MCF 10A (cell line): ENCODE results near the gene NAA20. TPM values are rescaled to one million over a fixed set of nuclear protein-coding genes. Genes with fewer than 3 reads are reported as not detected.

Experiments
- BruUV-seq: library from RNA; stranded (reverse); fragments of 400-500 nt; replicated peaks from 2 replicates; lab custom pipeline; 2021; lab: Mats Ljungman, UMichigan
- CTCF ChIA-PET: fragments of 300-600 bp; sonication (Branson Sonifier 250); formaldehyde crosslinking; extraction: SDS; loops from one replicate; lab custom pipeline; 2021; ENCODE audit warnings: antibody characterized with exemption, inconsistent platforms; lab: Yijun Ruan, JAX
- POLR2A ChIA-PET: fragments of 300-600, 350-650 bp; sonication (Branson Sonifier 250); formaldehyde crosslinking; extraction: SDS; loops from one replicate; lab custom pipeline; 2020; ENCODE audit warnings: antibody characterized with exemption, inconsistent platforms; lab: Yijun Ruan, JAX
- DNase-seq: peaks from one replicate; pipeline ENCODE4 v3.0.0-alpha.2; 2018; ENCODE audit not compliant: unreplicated experiment
- H3K27ac Mint-ChIP-seq: one replicate; pipeline ENCODE4 v1.8.0; 2022; ENCODE audit warnings: mild to moderate bottlenecking, low read depth, mixed read lengths; ENCODE audit not compliant: unreplicated experiment
- H3K27me3 Mint-ChIP-seq: one replicate; pipeline ENCODE4 v1.8.0; 2022; ENCODE audit warnings: mixed read lengths; ENCODE audit not compliant: insufficient read depth, unreplicated experiment
- H3K36me3 Mint-ChIP-seq: one replicate; pipeline ENCODE4 v1.8.0; 2022; ENCODE audit warnings: mild to moderate bottlenecking, moderate library complexity, mixed read lengths; ENCODE audit not compliant: insufficient read depth, unreplicated experiment
- H3K4me1 Mint-ChIP-seq: one replicate; pipeline ENCODE4 v1.8.0; 2022; ENCODE audit warnings: mixed read lengths; ENCODE audit not compliant: insufficient read depth, unreplicated experiment
- H3K4me3 Mint-ChIP-seq: one replicate; pipeline ENCODE4 v1.8.0; 2022; ENCODE audit warnings: mild to moderate bottlenecking, moderate library complexity, mixed read lengths; ENCODE audit not compliant: unreplicated experiment
- H3K9me3 Mint-ChIP-seq: one replicate; pipeline ENCODE4 v1.8.0; 2022; ENCODE audit warnings: mixed read lengths; ENCODE audit not compliant: unreplicated experiment
- CTCF ChIP-seq: fragments of 200-600 bp; IDR thresholded peaks from one replicate; pipeline ENCODE4 v1.8.0; 2022; ENCODE audit warnings: antibody characterized with exemption, mild to moderate bottlenecking; ENCODE audit not compliant: unreplicated experiment
- intact Hi-C: fragments of 100-400 bp; cut with micrococcal nuclease; formaldehyde crosslinking; loops from 2 replicates; pipeline ENCODE4 v1.14.1; 2022
- total RNA-seq: library from RNA; stranded (reverse); gene quantifications from 2 replicates; pipeline ENCODE4 v1.2.3, GENCODE V29; 2022

NAA20 gene
- total RNA-seq, 1 experiment from 2014 or later = 109 TPM

- intact Hi-C loops = loop anchor here (1.0 to 5.0 kb wide), 3 partner anchors 17 to 289 kb away; no protein-coding TSS in a partner anchor
- H3K36me3 Mint-ChIP-seq = peaks cover 34% of the 10 kb centered on the region
Observed at GRCh38 chr20:19976595-19977372, 40.4 kb upstream of the NAA20 start.

DNA sequence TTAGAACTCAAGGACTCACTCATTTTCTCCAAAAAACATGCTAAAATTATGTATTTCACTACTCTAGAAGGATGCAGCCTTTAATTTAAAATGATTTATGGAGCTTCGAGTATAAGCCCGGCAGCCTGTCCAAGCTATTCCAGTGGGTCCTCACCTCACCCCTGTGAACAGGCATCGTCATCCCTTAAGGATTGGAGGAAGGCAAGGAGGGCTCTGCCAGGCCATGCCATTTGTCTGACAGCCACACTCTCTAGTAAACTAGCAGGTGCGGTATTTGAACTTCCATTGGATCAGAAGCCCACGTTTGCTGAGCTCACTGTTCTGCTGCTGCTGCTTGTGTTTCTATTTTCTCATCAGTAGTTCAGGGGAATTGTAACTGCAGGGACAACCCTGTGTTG, 39.8 kb upstream of the NAA20 start:
- no TSS peak for BruUV-seq
- Mint-ChIP-seq H3K27ac (peak overlapping the region; percentile 83), H3K36me3 (peaks cover 40% of the 10 kb centered on the region), H3K4me1 (peaks cover 54% of the 10 kb centered on the region), H3K9me3 (no peaks in the 10 kb centered on the region), H3K27me3 (no peaks in the 10 kb centered on the region), H3K4me3 (peak overlapping the region; percentile 80)
- CTCF ChIA-PET = interaction anchor here (0.6 to 11.8 kb wide), 28 partner anchors 9 to 289 kb away, joined by 3 to 258 read pairs (median 5); partner anchors contain the start of genes CFAP61 and CRNKL1
- no peak for TF ChIP-seq CTCF
- POLR2A ChIA-PET = interaction anchor here (0.7 to 13.0 kb wide), 40 partner anchors 9 to 1689 kb away, joined by 3 to 525 read pairs (median 6); partner anchors contain the start of genes CFAP61, CRNKL1, NAA20 and RIN2
- no peak for DNase-seq
- intact Hi-C loops = loop anchor here (1.0 to 5.0 kb wide), 2 partner anchors 16 to 290 kb away; no protein-coding TSS in a partner anchor

More at GRCh38 chr20:19976595-19977372, 40.4 kb upstream of the NAA20 start:
- H3K9me3 Mint-ChIP-seq = no peaks in the 10 kb centered on the region
- peak; percentile 84 for DNase-seq
- no peak for TF ChIP-seq CTCF
- H3K4me3 Mint-ChIP-seq = peak overlapping the region; percentile 80
- H3K27me3 Mint-ChIP-seq = no peaks in the 10 kb centered on the region
- H3K4me1 Mint-ChIP-seq = peaks cover 50% of the 10 kb centered on the region
- POLR2A ChIA-PET = interaction anchor here (0.6 to 13.0 kb wide), 47 partner anchors 9 to 1688 kb away, joined by 3 to 525 read pairs (median 4); partner anchors contain the start of genes CFAP61, CRNKL1, NAA20 and RIN2
- BruUV-seq = TSS peak; percentile 76
- peak overlapping the region; percentile 83 for H3K27ac Mint-ChIP-seq
- CTCF ChIA-PET = interaction anchor here (0.6 to 11.8 kb wide), 30 partner anchors 10 to 289 kb away, joined by 3 to 258 read pairs (median 5); partner anchors contain the start of genes CFAP61 and CRNKL1

- Mint-ChIP-seq H3K36me3 (peaks cover 44% of the 10 kb centered on the region), H3K27me3 (no peaks in the 10 kb centered on the region), H3K9me3 (no peaks in the 10 kb centered on the region), H3K27ac (peak overlapping the region; percentile 83), H3K4me3 (peak overlapping the region; percentile 80), H3K4me1 (peaks cover 46% of the 10 kb centered on the region)
- no peak for DNase-seq
- no peak for TF ChIP-seq CTCF
- CTCF ChIA-PET = interaction anchor here (0.6 to 11.8 kb wide), 11 partner anchors 8 to 351 kb away, joined by 3 to 258 read pairs (median 9); no protein-coding TSS in a partner anchor
- intact Hi-C loops = loop anchor here (5.0 kb wide), 1 partner anchor 291 kb away; no protein-coding TSS in a partner anchor
- POLR2A ChIA-PET = interaction anchor here (0.7 to 13.0 kb wide), 15 partner anchors 11 to 285 kb away, joined by 3 to 525 read pairs (median 72); partner anchors contain the start of genes CFAP61 and CRNKL1
- no TSS peak for BruUV-seq
Observed at GRCh38 chr20:19978511-19979210, 38.5 kb upstream of the NAA20 start.
